SK-N-SH treated with all-trans-retinoic acid at 6 μM for 48 hours (cell line): Measurements from ENCODE around the gene CD101.

Experiments
- BACH2 ChIP-seq: fragments of 250-450 bp; sonication (Bioruptor Pico); IDR thresholded peaks from 2 replicates; pipeline ENCODE4 v1.9.0; 2021; ENCODE audit warnings: mild to moderate bottlenecking, borderline replicate concordance
- ISL1 ChIP-seq: fragments of 250-450 bp; sonication (Bioruptor Pico); IDR thresholded peaks from 2 replicates; pipeline ENCODE4 v2.1.2; 2022; ENCODE audit warnings: mild to moderate bottlenecking, moderate library complexity
- TOX ChIP-seq: fragments of 250-450 bp; sonication (Bioruptor Pico); IDR thresholded peaks from 2 replicates; pipeline ENCODE4 v1.8.0; 2021; ENCODE audit warnings: mild to moderate bottlenecking, moderate library complexity, borderline replicate concordance
- TSHZ2 ChIP-seq: fragments of 250-450 bp; sonication (Bioruptor Pico); IDR thresholded peaks from 2 replicates; pipeline ENCODE4 v1.5.0; 2020; ENCODE audit warnings: mild to moderate bottlenecking, moderate library complexity
- ZFP3 ChIP-seq: fragments of 250-450 bp; sonication (Bioruptor Pico); IDR thresholded peaks from 2 replicates; pipeline ENCODE4 v1.5.0; 2020; ENCODE audit warnings: mild to moderate bottlenecking, moderate library complexity
- ZFP30 ChIP-seq: fragments of 450-650 bp; formaldehyde crosslinking; IDR thresholded peaks from 2 replicates; pipeline ENCODE4 v1.5.0; 2022; ENCODE audit warnings: mild to moderate bottlenecking, moderate library complexity
- ZNF8 ChIP-seq: fragments of 450-650 bp; formaldehyde crosslinking; IDR thresholded peaks from 2 replicates; pipeline ENCODE4 v1.5.0; 2020; ENCODE audit warnings: mild to moderate bottlenecking, moderate library complexity

- no peak for TF ChIP-seq ZFP3 (CRISPR knock-in tag)
- no peak for TF ChIP-seq ZFP30 (CRISPR knock-in tag)
- TF ChIP-seq ISL1 (CRISPR knock-in tag) = no peak
- no peak for TF ChIP-seq TOX (CRISPR knock-in tag)
- no peak for TF ChIP-seq TSHZ2 (CRISPR knock-in tag)
- no peak for TF ChIP-seq BACH2 (CRISPR knock-in tag)
- TF ChIP-seq ZNF8 (CRISPR knock-in tag) = no peak
Observed at GRCh38 chr1:117066367-117066766, 64.8 kb downstream of the CD101 start.
